H1 (cell line): ENCODE data around the gene PLG. TPM values are rescaled to one million over a fixed set of nuclear protein-coding genes. Genes with fewer than 3 reads are reported as not detected.

ENCODE experiments used
- CTCF ChIA-PET: fragments of 300-600 bp; sonication (Branson Sonifier 250); formaldehyde crosslinking; loops from one replicate; lab custom pipeline; 2021; ENCODE audit not compliant: partially characterized antibody; lab: Charles Lee
- POLR2A ChIA-PET: fragments of 300-600 bp; sonication (Branson Sonifier 250); formaldehyde crosslinking; loops from one replicate; lab custom pipeline; 2021; ENCODE audit warnings: inconsistent platforms; ENCODE audit not compliant: partially characterized antibody; lab: Charles Lee
- DNase-seq, 2 experiments: peaks; one replicate each; pipeline versions ENCODE4 v3.0.0 to v3.0.0-alpha.2; 2010 to 2022; ENCODE audit warnings: low spot score in 2 of 2, low read depth in 1 of 2, mixed read lengths in 1 of 2
- FAIRE-seq: peaks from 2 replicates; lab custom pipeline; 2011; peaks lifted over from hg19 to GRCh38; lab: Jason Lieb, UNC
- H2AFZ ChIP-seq: 2 replicates; pipeline ENCODE4 v1.8.1; 2012; ENCODE audit warnings: low read length, inconsistent platforms
- H2AK5ac ChIP-seq: 2 replicates; pipeline ENCODE4 v1.6.1; 2013; ENCODE audit warnings: low read depth, low read length
- H2BK120ac ChIP-seq: replicated peaks from 2 replicates; pipeline ENCODE3; 2013; ENCODE audit warnings: low read depth, low read length, inconsistent platforms
- H2BK12ac ChIP-seq: 2 replicates; pipeline ENCODE4 v1.6.1; 2013; ENCODE audit warnings: low read depth, low read length
- H2BK15ac ChIP-seq: 2 replicates; pipeline ENCODE4 v1.6.1; 2013; ENCODE audit warnings: low read length
- H2BK20ac ChIP-seq: 2 replicates; pipeline ENCODE4 v1.6.1; 2013; ENCODE audit warnings: low read length
- H2BK5ac ChIP-seq: 2 replicates; pipeline ENCODE4 v1.6.1; 2013; ENCODE audit warnings: low read depth, low read length
- H3K14ac ChIP-seq: 2 replicates; pipeline ENCODE4 v1.6.1; 2013; ENCODE audit warnings: inconsistent platforms; ENCODE audit not compliant: insufficient read length
- H3K18ac ChIP-seq: 2 replicates; pipeline ENCODE4 v1.6.1; 2013; ENCODE audit warnings: low read length; ENCODE audit errors: extremely low read depth
- H3K23ac ChIP-seq: 2 replicates; pipeline ENCODE4 v1.6.1; 2013; ENCODE audit warnings: inconsistent platforms; ENCODE audit not compliant: insufficient read length
- H3K23me2 ChIP-seq: 2 replicates; pipeline ENCODE4 v1.6.1; 2013; ENCODE audit warnings: low read depth, low read length
- H3K27ac ChIP-seq: 2 replicates; pipeline ENCODE4 v1.6.1; 2011; ENCODE audit warnings: low read depth, low read length, inconsistent platforms
- H3K27me3 ChIP-seq, 4 experiments: replicated peaks in 1 of 4; 1 replicate in 1 of 4; 2 replicates in 3 of 4; pipeline versions ENCODE4 v1.6.1 to v1.8.1; 2011 to 2013; ENCODE audit warnings: low read length in 3 of 4, mild to moderate bottlenecking in 3 of 4, inconsistent platforms in 2 of 4, mixed read lengths in 2 of 4, moderate library complexity in 1 of 4; ENCODE audit not compliant: control insufficient read depth in 3 of 4, insufficient read depth in 3 of 4; ENCODE audit errors: extremely low read depth in 1 of 4
- H3K36me3 ChIP-seq, 4 experiments: 2 replicates each; pipeline versions ENCODE4 v1.6.1 to v1.8.1; 2011 to 2013; ENCODE audit warnings: mild to moderate bottlenecking in 4 of 4, low read length in 3 of 4, moderate library complexity in 2 of 4, control low read depth in 1 of 4, inconsistent platforms in 1 of 4; ENCODE audit not compliant: insufficient read depth in 4 of 4, control insufficient read depth in 2 of 4
- H3K4ac ChIP-seq: replicated peaks from 2 replicates; pipeline ENCODE3; 2013; ENCODE audit warnings: low read length, low read depth, mixed read lengths, inconsistent platforms; ENCODE audit not compliant: insufficient read length
- H3K4me1 ChIP-seq, 4 experiments: replicated peaks in 1 of 4; 1 replicate in 1 of 4; 2 replicates in 3 of 4; pipeline versions ENCODE4 v1.6.1 to v1.8.1; 2011 to 2013; ENCODE audit warnings: low read length in 3 of 4, inconsistent platforms in 2 of 4, mixed read lengths in 1 of 4; ENCODE audit not compliant: insufficient read depth in 4 of 4, control insufficient read depth in 3 of 4
- H3K4me2 ChIP-seq, 2 experiments: 2 replicates each; pipeline versions ENCODE4 v1.6.1 to v1.8.1; 2011 to 2013; ENCODE audit warnings: low read depth in 2 of 2, low read length in 2 of 2, control low read depth in 1 of 2, inconsistent platforms in 1 of 2, mild to moderate bottlenecking in 1 of 2; ENCODE audit not compliant: insufficient read depth in 1 of 2
- H3K4me3 ChIP-seq, 4 experiments: fragments of 200-600, 300-600 bp in 1 of 4; sonication (generic), shearing (Covaris generic), sonication (Bioruptor Twin) in 1 of 4; 2 replicates each; pipeline versions ENCODE4 v1.5.1 to v1.8.1; 2011 to 2016; ENCODE audit warnings: low read length in 4 of 4, low read depth in 3 of 4, control low read depth in 2 of 4, inconsistent platforms in 2 of 4, mild to moderate bottlenecking in 2 of 4, mixed read lengths in 1 of 4, moderate library complexity in 1 of 4; ENCODE audit not compliant: insufficient read depth in 2 of 4; ENCODE audit errors: extremely low read depth in 1 of 4
- H3K56ac ChIP-seq: replicated peaks from 2 replicates; pipeline ENCODE3; 2013; ENCODE audit warnings: low read depth, mild to moderate bottlenecking, mixed read lengths, low read length, inconsistent platforms; ENCODE audit not compliant: insufficient read length
- H3K79me1 ChIP-seq: 2 replicates; pipeline ENCODE4 v1.6.1; 2013; ENCODE audit warnings: low read depth, low read length, control low read depth
- H3K79me2 ChIP-seq, 2 experiments: 2 replicates each; pipeline versions ENCODE4 v1.6.1 to v1.8.1; 2012 to 2013; ENCODE audit warnings: low read length in 2 of 2, mild to moderate bottlenecking in 2 of 2, inconsistent platforms in 1 of 2; ENCODE audit not compliant: insufficient read depth in 2 of 2, control insufficient read depth in 1 of 2
- H3K9ac ChIP-seq, 4 experiments: replicated peaks in 1 of 4; 1 replicate in 1 of 4; 2 replicates in 3 of 4; pipeline versions ENCODE4 v1.6.1 to v1.8.1; 2011 to 2013; ENCODE audit warnings: low read depth in 3 of 4, low read length in 3 of 4, control low read depth in 2 of 4, mild to moderate bottlenecking in 2 of 4, moderate library complexity in 2 of 4, inconsistent platforms in 1 of 4; ENCODE audit errors: extremely low read depth in 1 of 4
- H3K9me3 ChIP-seq, 2 experiments: 2 replicates each; pipeline versions ENCODE4 v1.6.1 to v1.8.1; 2012 to 2013; ENCODE audit warnings: mild to moderate bottlenecking in 2 of 2, moderate library complexity in 2 of 2, control low read depth in 1 of 2, inconsistent platforms in 1 of 2, low read depth in 1 of 2, low read length in 1 of 2, mixed read lengths in 1 of 2; ENCODE audit not compliant: insufficient read depth in 2 of 2
- H4K20me1 ChIP-seq, 2 experiments: replicated peaks in 1 of 2; 2 replicates each; pipeline versions ENCODE3 to v1.8.1; 2011 to 2013; ENCODE audit warnings: inconsistent platforms in 2 of 2, low read length in 2 of 2, mild to moderate bottlenecking in 1 of 2; ENCODE audit not compliant: insufficient read depth in 2 of 2, control insufficient read depth in 1 of 2
- H4K5ac ChIP-seq: 2 replicates; pipeline ENCODE4 v1.6.1; 2013; ENCODE audit warnings: low read length, low read depth, mixed read lengths, inconsistent platforms; ENCODE audit not compliant: insufficient read length
- H4K8ac ChIP-seq: 2 replicates; pipeline ENCODE4 v1.8.0; 2013; ENCODE audit warnings: mild to moderate bottlenecking, moderate library complexity, low read length, inconsistent platforms; ENCODE audit not compliant: insufficient read depth; ENCODE audit errors: extremely low read depth
- H4K91ac ChIP-seq: replicated peaks from 2 replicates; pipeline ENCODE3; 2013; ENCODE audit warnings: low read length, mixed read lengths, inconsistent platforms; ENCODE audit not compliant: insufficient read length
- ASH2L ChIP-seq: fragments of 200-600, 300-600 bp; sonication (generic); IDR thresholded peaks from one replicate; pipeline ENCODE4 v1.7.1; 2017; ENCODE audit warnings: low read length
- ATF3 ChIP-seq: IDR thresholded peaks from 2 replicates; pipeline ENCODE4 v1.6.1; 2011; ENCODE audit warnings: low read depth, mild to moderate bottlenecking, low read length; ENCODE audit not compliant: insufficient read depth
- CBX5 ChIP-seq: fragments of 300-800, 300-1000 bp; sonication (generic); IDR thresholded peaks from 2 replicates; pipeline ENCODE4 v1.7.1; 2016; ENCODE audit warnings: antibody characterized with exemption, low read length, low read depth
- EP300 ChIP-seq, 2 experiments: IDR thresholded peaks; 1 replicate in 1 of 2; 2 replicates in 1 of 2; pipeline ENCODE4 v1.6.1; 2011 to 2012; ENCODE audit warnings: low read depth in 2 of 2, low read length in 2 of 2, mild to moderate bottlenecking in 2 of 2, borderline replicate concordance in 1 of 2, inconsistent platforms in 1 of 2, moderate library complexity in 1 of 2
- JUND ChIP-seq: IDR thresholded peaks from 2 replicates; pipeline ENCODE4 v1.6.1; 2011; ENCODE audit warnings: mild to moderate bottlenecking, improper control_type of control experiment, low read length
- KDM1A ChIP-seq: fragments of 200-600, 300-600 bp; sonication (generic); IDR thresholded peaks from 2 replicates; pipeline ENCODE4 v1.7.1; 2016; ENCODE audit warnings: mild to moderate bottlenecking, low read length, borderline replicate concordance
- NRF1 ChIP-seq: IDR thresholded peaks from 2 replicates; pipeline ENCODE4 v1.6.1; 2011; ENCODE audit warnings: mild to moderate bottlenecking, low read depth, low read length, improper control_type of control experiment
- POU5F1 ChIP-seq: IDR thresholded peaks from 2 replicates; pipeline ENCODE4 v1.6.1; 2011; ENCODE audit warnings: low read depth, mild to moderate bottlenecking, low read length, moderate library complexity
- RXRA ChIP-seq: IDR thresholded peaks from 2 replicates; pipeline ENCODE4 v1.6.1; 2011; ENCODE audit warnings: low read depth, mild to moderate bottlenecking, low read length, moderate library complexity; ENCODE audit not compliant: insufficient read depth
- SAP30 ChIP-seq: fragments of 300-600 bp; sonication (generic); IDR thresholded peaks from 2 replicates; pipeline ENCODE4 v1.7.1; 2012; ENCODE audit warnings: low read length, moderate library complexity, mild to moderate bottlenecking, inconsistent platforms; ENCODE audit not compliant: insufficient read depth, insufficient replicate concordance
- SP1 ChIP-seq: IDR thresholded peaks from 2 replicates; pipeline ENCODE4 v1.6.1; 2011; ENCODE audit warnings: low read depth, low read length
- SP2 ChIP-seq: IDR thresholded peaks from 2 replicates; pipeline ENCODE4 v1.6.1; 2012; ENCODE audit warnings: mild to moderate bottlenecking, low read length, inconsistent platforms
- SP4 ChIP-seq: IDR thresholded peaks from 2 replicates; pipeline ENCODE4 v1.6.1; 2012; ENCODE audit warnings: low read length, inconsistent platforms
- TAF7 ChIP-seq: optimal IDR thresholded peaks from 2 replicates; pipeline ENCODE3; 2011; ENCODE audit warnings: low read depth, mild to moderate bottlenecking, inconsistent platforms, low read length, moderate library complexity, borderline replicate concordance
- TCF12 ChIP-seq: IDR thresholded peaks from 2 replicates; pipeline ENCODE4 v1.6.1; 2011; ENCODE audit warnings: low read depth, mild to moderate bottlenecking, low read length
- WGBS, 2 experiments: shearing (Covaris generic) in 1 of 2; methylation state at CpG; one replicate each; pipeline versions ENCODE4 v1.1.6 to v1.1.7; 2013 to 2015; ENCODE audit warnings: low lambda C conversion rate in 2 of 2, mixed read lengths in 2 of 2, inconsistent platforms in 1 of 2, low coverage in 1 of 2, missing lambda C conversion rate in 1 of 2; ENCODE audit not compliant: insufficient replicate concordance in 2 of 2, insufficient coverage in 1 of 2, insufficient read length in 1 of 2; ENCODE audit errors: extremely low coverage in 1 of 2, missing lambda C conversion rate in 1 of 2; 5-methylcytosine and 5-hydroxymethylcytosine counted together
- polyA plus RNA-seq, 7 experiments: library from polyadenylated mRNA; depleted of rRNA in 3 of 7; stranded (reverse) in 5 of 7; unstranded in 2 of 7; fragments of >200 nt in 5 of 7; fragments of 200-250 nt in 2 of 7; gene quantifications; 1 replicate in 5 of 7; 2 replicates in 1 of 7; 4 replicates in 1 of 7; pipeline versions ENCODE4 v1.2.1 to v1.2.3, GENCODE V29; 2011 to 2013; ENCODE audit warnings: missing spikeins in 2 of 7, mixed read lengths in 2 of 7
- total RNA-seq: library from RNA; stranded (reverse); fragmentation: NEBNext Ultra II Directional; extraction: Animal tissue kit (Norgen Biotek cat#: 25700); gene quantifications from 2 replicates; pipeline ENCODE4 v1.2.1, GENCODE V29; 2021

The PLG gene
- total and polyA plus RNA-seq, 2 of the 8 experiments (the other 6 are each of a cell fraction or from before 2014, with no cell fraction given) = not detected

GRCh38 chr6:160739955-160740354 lies 37.9 kb downstream of the PLG start:
- Histone ChIP-seq H2BK5ac (no peak overlapping the region), H3K27ac (no peak overlapping the region), H2BK20ac (no peak overlapping the region), H3K18ac (no peak overlapping the region), H3K4me2 (no peak overlapping the region), H3K4me3 (no peak overlapping the region), H3K23me2 (no peaks in the 10 kb centered on the region), H2BK15ac (no peak overlapping the region), H3K56ac (no peak overlapping the region), H3K4ac (no peak overlapping the region), H3K14ac (no peak overlapping the region), H4K5ac (no peak overlapping the region), H2AK5ac (no peak overlapping the region), H4K8ac (no peak overlapping the region), H3K9ac (no peak overlapping the region), H3K79me1 (no peaks in the 10 kb centered on the region), H3K9me3 (no peaks in the 10 kb centered on the region), H3K27me3 (no peaks in the 10 kb centered on the region), H2BK120ac (no peak overlapping the region), H3K4me1 (no peaks in the 10 kb centered on the region), H2BK12ac (no peak overlapping the region), H2AFZ (no peak overlapping the region), H3K23ac (no peak overlapping the region), H4K20me1 (no peaks in the 10 kb centered on the region), H3K36me3 (no peaks in the 10 kb centered on the region), H4K91ac (no peak overlapping the region), H3K79me2 (no peaks in the 10 kb centered on the region)
- DNase-seq (no peak), FAIRE-seq (no peak)
- 92% methylated on average over 6 of the region's 6 CpGs; no CpG with 5 or more reads in 1 of the 2 experiments for WGBS, 2 experiments
- ChIA-PET POLR2A (no interaction called here), CTCF (interaction anchor here (1.2 to 1.7 kb wide), 2 partner anchors 10 to 27 kb away, joined by 3 to 4 read pairs; no protein-coding TSS in a partner anchor)
- TF ChIP-seq TAF7 (no peak), POU5F1 (no peak), EP300 (IDR thresholded peaks at IDR 0.05; ENCODE audit: borderline replicate concordance in 1 of 2, low read depth in 2 of 2, low read length in 2 of 2) (no peak), KDM1A (no peak), ATF3 (no peak), SP4 (no peak), TCF12 (no peak), NRF1 (no peak), CBX5 (no peak), SAP30 (no peak), SP1 (no peak), ASH2L (no peak), JUND (no peak), SP2 (no peak), RXRA (no peak)
